Smooth muscle cell of the brain vasculature (primary cell): ENCODE measurements around the gene TUBA8.
"Not testable (repeated sequence)": the region's sequence is repeated elsewhere in the genome, so short reads cannot be mapped to it uniquely, and the experiment has no call there.

Experiments used
- DNase-seq: peaks from one replicate; pipeline ENCODE4 v3.0.0-alpha.2; 2012; ENCODE audit warnings: low read depth, low spot score

Gene TUBA8

GRCh38 chr22:18105981-18106380 is 4.6 kb upstream of the TUBA8 start:
- DNase-seq = not testable (repeated sequence)

- DNase-seq = not testable (repeated sequence)
Observed at GRCh38 chr22:18106550-18107341, 3.9 kb upstream of the TUBA8 start.

- no peak for DNase-seq
Observed at GRCh38 chr22:18108187-18108586, 2.4 kb upstream of the TUBA8 start.

- DNase-seq = no peak
Observed at GRCh38 chr22:18109410-18110193, 1.0 kb upstream of the TUBA8 start.

GRCh38 chr22:18110954-18111758 is 547 bp downstream of the TUBA8 start:
- no peak for DNase-seq

GRCh38 chr22:18111759-18112330 is 1.2 kb downstream of the TUBA8 start:
- DNase-seq = no peak

- no peak for DNase-seq
Observed at GRCh38 chr22:18112440-18112839, 1.8 kb downstream of the TUBA8 start.

GRCh38 chr22:18113680-18114394 is 3.2 kb downstream of the TUBA8 start:
- no peak for DNase-seq

GRCh38 chr22:18114495-18114894 is 3.9 kb downstream of the TUBA8 start:
- DNase-seq = no peak

GRCh38 chr22:18114976-18115652 is 4.5 kb downstream of the TUBA8 start:
- DNase-seq = no peak

GRCh38 chr22:18115906-18116371 is 5.3 kb downstream of the TUBA8 start:
- DNase-seq = no peak

GRCh38 chr22:18116634-18117033 is 6.0 kb downstream of the TUBA8 start:
- no peak for DNase-seq

GRCh38 chr22:18118345-18118915 is 7.8 kb downstream of the TUBA8 start:
- no peak for DNase-seq

- no peak for DNase-seq
Observed at GRCh38 chr22:18119409-18120110, 9.0 kb downstream of the TUBA8 start.

- no peak for DNase-seq
Observed at GRCh38 chr22:18120857-18121256, 10.2 kb downstream of the TUBA8 start.

GRCh38 chr22:18121506-18121905 is 10.9 kb downstream of the TUBA8 start:
- DNase-seq = no peak

GRCh38 chr22:18121954-18122554 is 11.4 kb downstream of the TUBA8 start:
- no peak for DNase-seq

- not testable (repeated sequence) for DNase-seq
Observed at GRCh38 chr22:18123476-18124025, 12.9 kb downstream of the TUBA8 start.

- no peak for DNase-seq
Observed at GRCh38 chr22:18126606-18127005, 16.0 kb downstream of the TUBA8 start.
